NOMO-1 treated with dmso at 0.1 percent for 144 hours (cell line): Measurements from ENCODE around the gene OIT3.

ENCODE experiments used
- DNase-seq: peaks from one replicate; lab custom pipeline; 2025; ENCODE audit not compliant: unreplicated experiment; lab: John Stamatoyannopoulos, UW

Gene OIT3

GRCh38 chr10:72948762-72949161 is 55.2 kb downstream of the OIT3 start:
- no peak for DNase-seq

- no peak for DNase-seq
These were observed 58.2 kb downstream of the OIT3 start for GRCh38 chr10:72951760-72952159.

- no peak for DNase-seq
These were observed 58.6 kb downstream of the OIT3 start for GRCh38 chr10:72952189-72952588.

GRCh38 chr10:72952642-72953158 is 59.2 kb downstream of the OIT3 start:
- no peak for DNase-seq

DNA sequence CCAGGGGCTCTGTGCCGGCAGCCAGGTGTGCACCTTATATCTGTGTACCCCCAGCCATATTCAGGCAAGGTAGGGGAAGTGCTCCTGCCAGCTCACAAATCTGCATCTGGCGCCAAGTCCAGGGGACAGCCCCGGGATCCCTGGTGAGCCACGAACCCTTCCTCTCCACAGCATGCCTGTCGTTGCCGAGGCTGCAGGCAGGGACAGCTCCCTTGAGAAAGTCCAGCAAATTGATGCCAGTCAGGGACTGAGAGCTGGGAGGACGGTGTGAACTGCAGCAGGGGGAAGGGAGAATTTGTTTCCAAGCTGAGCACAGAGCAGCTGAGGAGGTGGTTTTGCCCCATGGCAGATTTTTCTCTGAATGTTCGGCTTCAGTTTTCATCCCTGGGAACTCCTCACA is 60.1 kb downstream of the OIT3 start:
- no peak for DNase-seq

GRCh38 chr10:72954230-72954595 is 60.7 kb downstream of the OIT3 start:
- DNase-seq = no peak

GRCh38 chr10:72954596-72955554 is 61.3 kb downstream of the OIT3 start, which contains the start of gene PLA2G12B:
TSS of gene PLA2G12B (minus strand) at chr10:72954806. CDS start at chr10:72954685, 121 bp downstream.
- DNase-seq = no peak

DNA sequence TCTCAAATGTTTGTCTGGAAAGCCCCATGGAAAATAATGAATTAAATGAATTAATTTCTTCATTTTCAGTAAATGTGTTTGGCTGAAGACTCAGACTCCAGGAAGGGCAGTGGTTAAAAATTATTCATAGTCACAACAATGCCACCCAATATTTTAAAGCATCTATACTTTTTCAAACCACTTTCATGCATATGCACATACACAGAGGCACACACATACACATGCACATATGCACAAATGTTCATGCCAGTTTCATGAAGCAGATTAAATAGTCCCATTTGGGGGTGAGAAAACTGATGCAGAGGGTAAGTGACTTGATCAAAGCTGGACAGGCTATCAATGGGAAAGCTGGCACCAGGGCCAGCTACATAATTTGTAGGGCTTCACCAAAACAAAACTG is 62.5 kb downstream of the OIT3 start:
- DNase-seq = no peak

GRCh38 chr10:72976886-72977285 is 83.3 kb downstream of the OIT3 start:
- DNase-seq = no peak

DNA sequence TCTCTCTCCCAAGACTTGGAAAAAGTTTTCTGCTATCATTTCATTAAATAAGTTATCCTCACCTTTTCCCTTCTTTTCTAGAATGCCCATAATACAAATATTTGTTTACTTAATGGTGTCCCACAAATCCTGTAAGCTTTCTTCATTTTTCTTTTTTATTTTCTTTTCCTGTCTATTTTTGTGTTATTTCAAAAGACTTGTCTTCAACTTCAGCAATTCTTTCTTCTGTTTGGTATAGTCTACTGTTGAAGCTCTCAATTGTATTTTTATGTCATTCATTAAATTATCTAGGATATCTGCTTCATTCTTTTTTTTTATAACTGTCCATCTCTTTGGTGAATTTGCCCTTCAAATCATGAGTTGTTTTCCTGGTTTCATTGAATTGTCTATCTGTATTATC is 86.2 kb downstream of the OIT3 start:
- DNase-seq = no peak

GRCh38 chr10:72980348-72980747 is 86.8 kb downstream of the OIT3 start:
- no peak for DNase-seq

- DNase-seq = no peak
These were observed 87.7 kb downstream of the OIT3 start for GRCh38 chr10:72981028-72981881.

DNA sequence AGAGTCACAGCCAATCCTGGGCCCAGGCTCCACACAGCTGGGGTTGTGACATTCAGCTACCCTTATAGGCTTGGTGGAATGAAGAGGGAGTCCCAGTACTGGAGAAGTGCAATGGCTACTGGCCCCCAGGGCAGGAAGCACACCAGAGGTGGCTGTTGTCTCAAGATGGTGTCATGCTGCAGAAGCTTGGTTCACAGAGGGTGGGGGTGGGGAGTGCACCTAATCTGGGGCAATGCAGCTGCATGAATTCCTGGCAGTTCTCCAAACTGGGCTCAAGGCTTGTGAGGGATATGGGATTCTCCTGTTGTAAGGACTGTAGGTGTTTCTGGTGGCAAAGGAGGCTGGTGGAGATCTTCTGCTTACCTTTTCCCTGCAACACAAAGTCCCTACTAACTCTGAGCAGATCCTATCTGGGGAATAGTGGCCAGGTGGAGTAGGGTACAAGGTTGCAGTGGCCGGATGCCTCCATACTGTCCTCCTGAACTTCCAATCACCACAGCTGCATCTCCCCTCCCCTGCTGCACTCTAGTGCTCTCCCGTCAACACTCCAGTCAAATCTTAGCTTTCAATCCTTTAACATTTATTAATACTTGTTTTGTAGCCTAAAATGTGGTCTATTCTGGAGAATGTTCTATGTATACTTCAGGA is 88.5 kb downstream of the OIT3 start:
- no peak for DNase-seq
